HG03457 (cell line): ENCODE results near the gene SLC16A11.
"Not testable (repeated sequence)": the region's sequence is repeated elsewhere in the genome, so short reads cannot be mapped to it uniquely, and the experiment has no call there.

Experiments
- ATAC-seq: cut with Tn5 transposase; IDR thresholded peaks from one replicate; pipeline ENCODE4 v1.9.1; 2021; ENCODE audit warnings: moderate number of reproducible peaks; ENCODE audit not compliant: unreplicated experiment

Gene SLC16A11

DNA sequence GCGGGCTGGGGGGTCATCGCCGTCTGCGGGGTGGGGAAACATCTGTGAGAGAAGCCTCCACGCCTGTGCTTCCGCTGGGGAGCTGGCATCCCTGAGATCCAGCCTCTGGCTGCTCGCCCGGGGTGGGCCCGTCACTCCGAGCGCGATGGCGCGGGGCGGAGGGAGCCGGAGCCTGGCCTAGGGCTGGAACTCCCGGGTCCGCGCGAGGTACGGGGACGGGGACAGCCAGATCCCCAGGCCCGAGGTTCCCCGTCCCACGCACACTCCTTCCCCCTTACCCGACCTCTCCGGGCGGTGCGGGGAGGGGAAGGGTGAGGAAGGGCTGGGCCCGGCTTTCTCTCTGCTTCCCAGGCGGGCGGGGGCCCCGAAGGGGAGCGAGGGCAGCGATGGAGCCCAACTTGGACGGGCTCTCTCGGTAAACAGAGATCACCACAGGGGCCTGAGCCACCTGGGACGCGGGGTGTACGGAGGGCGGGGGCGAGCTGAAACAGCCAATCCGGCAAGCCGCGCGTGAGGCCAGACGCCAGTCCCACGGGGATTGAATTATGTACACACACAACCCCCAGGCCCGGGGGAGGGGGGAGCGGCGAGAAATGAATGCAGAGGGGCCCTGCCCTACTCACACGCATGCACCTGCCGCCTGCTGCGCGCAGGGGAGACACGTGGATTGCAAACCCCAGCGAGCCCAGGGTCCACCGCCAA, at the start of gene SLC16A11:
TSS of gene SLC16A11 (minus strand) at position 596 of the 702 bp plus-strand sequence. CDS start at position 17, 579 bp downstream.
- ATAC-seq = no peak

DNA sequence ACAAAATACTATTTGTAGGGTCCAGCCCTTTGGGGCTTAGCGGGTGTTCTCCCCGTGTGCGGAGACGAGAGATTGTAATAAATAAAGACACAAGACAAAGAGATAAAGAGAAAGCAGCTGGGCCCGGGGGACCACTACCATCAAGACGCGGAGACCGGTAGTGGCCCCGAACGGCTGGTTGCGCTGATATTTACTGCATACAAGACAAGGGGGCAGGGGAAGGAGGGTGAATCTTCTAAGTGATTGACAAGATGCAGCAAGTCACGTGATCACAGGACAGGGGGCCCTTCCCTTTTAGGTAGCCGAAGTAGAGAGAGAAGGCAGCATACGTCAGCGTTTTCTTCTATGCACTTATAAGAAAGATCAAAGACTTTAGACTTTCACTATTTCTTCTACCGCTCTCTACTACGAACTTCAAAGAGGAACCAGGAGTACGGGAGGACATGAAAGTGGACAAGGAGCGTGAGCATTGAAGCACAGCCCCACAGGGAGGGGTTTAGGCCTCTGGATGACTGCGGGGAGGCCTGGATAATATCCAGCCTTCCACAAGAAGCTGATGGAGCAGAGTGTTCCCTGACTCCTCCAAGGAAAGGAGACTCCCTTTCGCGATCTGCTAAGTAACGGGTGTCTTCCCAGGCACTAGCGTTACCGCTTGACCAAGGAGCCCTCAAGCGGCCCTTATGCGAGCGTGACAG, 47.6 kb upstream of the SLC16A11 start:
- not testable (repeated sequence) for ATAC-seq

GRCh38 chr17:7089570-7089969, 45.7 kb upstream of the SLC16A11 start:
- ATAC-seq = not testable (repeated sequence)

DNA sequence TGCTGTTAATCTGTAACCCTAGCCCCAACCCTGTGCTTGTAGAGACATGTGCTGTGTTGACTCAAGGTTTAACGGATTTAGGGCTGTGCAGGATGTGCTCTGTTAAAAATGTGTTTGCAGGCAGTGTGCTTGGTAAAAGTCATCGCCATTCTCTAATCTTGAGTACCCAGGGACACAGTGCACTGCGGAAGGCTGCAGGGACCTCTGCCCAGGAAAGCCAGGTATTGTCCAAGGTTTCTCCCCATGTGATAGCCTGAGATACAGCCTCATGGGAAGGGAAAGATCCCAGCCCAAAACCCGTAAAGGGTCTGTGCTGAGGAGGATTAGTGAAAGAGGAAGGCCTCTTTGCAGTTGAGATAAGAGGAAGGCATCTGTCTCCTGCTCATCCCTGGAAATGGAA, 44.5 kb upstream of the SLC16A11 start:
- ATAC-seq = not testable (repeated sequence)

GRCh38 chr17:7084088-7084487, 40.2 kb upstream of the SLC16A11 start:
- ATAC-seq = no peak

DNA sequence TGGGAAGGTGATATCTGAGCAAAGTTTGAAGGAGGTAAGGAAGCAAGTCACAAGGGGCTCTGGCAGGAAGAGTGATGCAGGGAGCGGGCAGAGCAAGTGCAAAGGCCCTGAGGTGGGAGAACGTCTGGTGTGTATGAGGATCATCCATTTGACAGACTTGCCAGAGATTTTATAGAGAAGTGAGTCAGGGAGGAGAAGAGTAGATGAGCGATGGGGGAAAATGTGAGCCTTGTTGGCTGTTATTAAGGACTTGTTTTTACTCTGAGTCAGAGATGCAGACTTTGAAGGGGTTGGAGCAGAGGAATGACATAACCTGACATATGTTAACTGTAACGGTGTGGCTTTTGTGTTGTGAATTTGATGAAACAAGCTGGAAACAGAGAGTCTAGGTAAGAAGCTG, 39.7 kb upstream of the SLC16A11 start:
- ATAC-seq = no peak

DNA sequence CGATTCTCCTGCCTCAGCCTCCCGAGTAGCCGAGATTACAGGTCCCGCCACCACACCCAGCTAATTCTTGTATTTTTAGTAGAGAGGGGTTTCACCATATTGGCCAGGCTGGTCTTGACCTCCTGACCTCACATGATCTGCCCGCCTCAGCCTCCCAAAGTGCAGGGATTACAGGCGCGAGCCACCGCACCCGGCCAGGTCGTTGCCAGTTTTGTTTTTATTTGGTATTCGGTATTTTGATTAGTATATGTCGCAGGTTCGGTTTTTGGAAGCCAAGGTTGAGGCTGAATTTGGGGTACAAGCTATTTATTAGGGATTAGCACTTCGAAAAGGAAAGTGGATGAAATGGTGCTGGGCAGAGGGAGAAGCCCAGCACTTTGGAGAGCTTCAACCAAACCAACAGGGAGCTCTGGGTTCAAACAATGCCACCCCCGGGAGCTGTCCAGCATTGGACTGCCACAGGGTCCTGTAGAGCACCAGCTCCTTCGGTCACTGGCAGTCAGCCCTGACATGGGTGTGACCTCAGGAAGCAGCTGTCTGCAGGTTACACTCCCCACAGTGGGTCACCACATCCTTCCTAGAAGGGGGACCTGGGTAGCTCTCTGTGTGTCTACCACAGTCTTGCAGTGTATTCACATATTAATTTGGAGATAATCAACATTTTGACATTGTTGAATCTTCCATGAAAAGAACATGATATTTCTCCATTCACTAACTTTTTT, 37.6 kb upstream of the SLC16A11 start:
- ATAC-seq = no peak

- ATAC-seq = no peak
These were observed 36.7 kb upstream of the SLC16A11 start for GRCh38 chr17:7080456-7081041.

DNA sequence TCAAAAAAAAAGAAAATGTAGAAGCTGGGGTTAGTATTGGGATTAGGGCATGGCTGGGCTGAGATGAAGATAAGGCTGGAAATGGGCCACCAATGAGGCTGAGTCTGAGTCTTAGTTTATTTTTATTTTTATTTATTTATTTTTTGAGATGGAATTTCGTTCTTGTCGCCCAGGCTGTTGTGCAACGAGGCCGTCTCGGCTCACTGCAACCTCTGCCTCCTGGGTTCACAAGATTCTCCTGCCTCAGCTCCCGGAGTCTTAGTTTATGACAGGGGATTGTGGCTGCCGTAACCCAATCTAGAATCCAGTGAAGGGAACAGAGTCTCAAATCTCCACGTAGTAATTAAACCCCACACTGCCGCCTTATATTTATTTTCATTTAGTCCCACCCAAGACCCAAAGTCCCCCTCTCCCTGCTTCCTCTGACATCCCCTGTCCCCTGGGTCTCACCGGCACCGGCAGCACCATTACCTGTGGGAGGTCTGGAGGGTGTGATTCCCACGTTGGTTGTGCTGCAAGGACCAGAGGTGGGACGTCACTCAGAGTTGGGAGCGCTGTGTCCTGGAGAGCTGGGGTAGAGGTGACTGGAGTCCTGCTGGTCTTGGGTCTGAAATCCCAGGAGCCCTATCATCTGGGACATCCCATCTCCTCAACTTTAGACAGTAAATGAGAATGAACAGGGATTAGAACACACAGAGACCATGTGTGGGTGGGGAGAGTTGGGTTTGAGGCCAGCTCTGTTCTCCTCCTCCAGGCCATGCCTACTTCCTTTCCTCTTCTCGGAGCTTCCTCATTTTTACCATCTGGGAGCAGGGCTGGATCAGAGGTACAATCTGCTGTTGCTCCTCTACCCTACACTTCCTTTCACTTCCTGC, 35.9 kb upstream of the SLC16A11 start, which contains the start of gene CLEC10A:
TSS of gene CLEC10A (minus strand) at position 671 of the 875 bp plus-strand sequence. CDS start 1,439 bp downstream, outside the sequence.
- no peak for ATAC-seq

GRCh38 chr17:7078711-7079110, 34.8 kb upstream of the SLC16A11 start:
- ATAC-seq = no peak

DNA sequence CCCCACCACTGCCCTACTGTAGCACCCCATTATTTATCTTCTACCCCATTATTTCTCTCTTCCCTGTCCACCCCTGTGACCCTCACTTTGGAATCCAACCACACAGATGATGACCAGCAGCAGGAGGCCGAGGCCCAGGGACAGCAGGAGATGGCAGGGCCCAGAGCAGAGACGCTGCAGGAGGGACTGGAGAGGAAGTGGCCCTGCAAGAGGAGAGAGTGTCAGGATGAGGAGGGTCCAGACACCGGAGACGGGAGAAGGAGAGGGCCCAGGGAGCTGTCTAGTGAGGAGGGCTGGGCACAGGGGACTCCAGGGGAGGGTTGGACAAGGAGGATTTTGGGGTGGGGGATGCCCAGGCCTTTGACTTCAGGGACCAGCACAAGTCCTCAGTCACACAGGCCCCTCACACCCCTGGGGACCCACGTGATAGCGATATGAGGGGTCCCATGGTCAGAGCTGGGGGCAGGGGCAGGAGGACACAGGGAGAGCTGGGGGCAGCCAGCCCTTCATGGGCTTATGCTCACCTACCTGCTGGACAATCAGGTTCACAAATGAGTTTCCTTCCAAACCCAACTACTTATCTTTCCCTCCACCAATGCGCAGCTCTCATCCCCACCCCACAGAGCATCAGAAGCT, 34.1 kb upstream of the SLC16A11 start:
- ATAC-seq = no peak

DNA sequence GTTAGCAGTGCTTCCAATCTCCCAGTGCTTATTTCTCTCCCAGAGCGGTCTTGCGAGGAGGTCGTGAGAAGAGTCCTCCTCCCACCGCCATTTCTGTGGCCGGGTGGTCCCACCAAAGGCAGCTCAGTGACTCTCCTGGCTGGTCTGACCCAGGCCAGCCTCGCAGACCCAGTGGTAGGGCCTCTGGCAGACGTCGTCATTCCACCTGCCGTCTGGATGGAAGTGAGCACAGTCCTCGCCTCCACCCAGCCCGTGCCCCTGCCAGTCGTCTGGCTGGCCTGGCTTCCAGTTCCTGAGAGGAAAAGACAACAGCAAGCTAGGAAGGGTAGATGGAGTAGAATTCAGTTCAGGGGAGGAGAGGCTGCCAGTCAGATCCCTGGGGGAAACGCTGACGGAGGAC, 31.0 kb upstream of the SLC16A11 start:
- no peak for ATAC-seq

DNA sequence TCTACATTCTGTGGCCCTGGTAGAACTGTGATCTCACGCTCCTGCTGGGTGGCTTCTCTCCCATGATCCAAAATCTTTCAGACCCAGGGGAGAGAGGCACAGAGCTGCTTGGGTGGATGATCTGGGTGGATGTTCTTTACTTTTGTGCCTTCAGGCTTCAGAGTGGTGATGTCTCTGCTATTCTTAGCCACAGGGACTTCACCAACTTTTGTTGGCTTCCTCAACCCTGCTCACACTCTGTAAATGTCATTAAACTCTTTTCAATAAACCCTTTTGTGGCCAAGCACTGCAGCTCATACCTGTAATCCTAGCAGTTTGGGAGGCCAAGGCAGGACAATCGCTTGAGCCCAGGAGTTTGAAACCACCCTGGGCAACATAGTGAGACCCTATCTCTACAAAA, 28.5 kb upstream of the SLC16A11 start:
- no peak for ATAC-seq

DNA sequence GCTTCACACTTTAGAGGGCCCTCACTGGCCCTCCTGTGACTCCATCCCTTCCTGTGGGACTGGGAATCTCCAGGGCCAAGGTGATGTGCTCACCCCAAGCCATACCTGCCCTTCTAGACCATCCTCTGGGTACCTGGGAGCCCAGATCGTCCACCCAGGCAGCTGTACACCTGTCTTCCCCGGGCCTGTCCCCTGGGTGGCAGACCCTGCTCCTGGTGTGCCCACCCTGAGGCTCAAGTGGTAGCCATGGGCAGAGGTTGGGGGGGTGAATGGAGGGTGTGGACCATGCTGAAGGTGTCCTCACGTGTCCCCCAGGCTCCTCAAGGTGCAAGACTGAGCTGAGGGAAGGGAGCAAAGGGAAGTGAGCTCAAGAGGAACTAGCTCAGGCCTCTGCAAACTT, 26.8 kb upstream of the SLC16A11 start:
- ATAC-seq = no peak

- ATAC-seq = no peak
These were observed 24.4 kb upstream of the SLC16A11 start for GRCh38 chr17:7068268-7068667.

DNA sequence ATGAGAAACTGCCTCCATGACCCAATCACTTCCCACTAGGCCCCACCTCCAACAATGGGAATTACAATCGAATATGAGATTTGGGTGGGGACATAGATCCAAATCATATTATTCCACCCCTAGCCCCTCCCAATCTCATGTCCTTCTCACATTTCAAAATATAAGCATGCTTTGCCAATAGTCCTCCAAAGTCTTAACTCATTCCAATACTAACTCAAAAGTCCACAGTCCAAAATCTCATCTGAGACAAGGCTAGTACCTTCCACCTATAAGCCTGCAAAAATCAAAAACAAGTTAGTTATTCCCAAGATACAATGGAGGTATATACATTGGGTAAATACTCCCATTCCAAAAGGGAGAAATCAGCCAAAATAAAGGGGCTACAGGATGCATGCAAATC, 23.3 kb upstream of the SLC16A11 start:
- ATAC-seq = no peak

DNA sequence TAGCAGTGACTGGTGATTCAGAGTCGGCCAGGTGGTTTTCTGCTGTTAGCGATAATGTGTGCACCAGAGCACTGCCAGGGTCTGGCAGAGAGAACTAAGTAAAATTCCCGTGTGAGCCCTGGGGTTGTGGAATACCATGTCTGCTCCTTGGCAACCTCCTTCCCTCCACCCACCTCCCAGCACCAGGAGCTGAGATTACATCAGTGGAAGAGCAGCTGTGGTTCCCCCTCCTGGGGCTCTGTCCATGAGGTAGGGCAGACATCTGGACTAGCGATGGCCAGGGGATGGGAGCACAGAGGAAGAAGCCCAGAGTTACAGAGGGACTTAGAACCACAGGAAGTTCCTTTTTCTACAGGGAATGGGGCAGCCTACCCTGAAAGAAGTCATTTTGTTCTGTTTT, 20.4 kb upstream of the SLC16A11 start:
- ATAC-seq = no peak

DNA sequence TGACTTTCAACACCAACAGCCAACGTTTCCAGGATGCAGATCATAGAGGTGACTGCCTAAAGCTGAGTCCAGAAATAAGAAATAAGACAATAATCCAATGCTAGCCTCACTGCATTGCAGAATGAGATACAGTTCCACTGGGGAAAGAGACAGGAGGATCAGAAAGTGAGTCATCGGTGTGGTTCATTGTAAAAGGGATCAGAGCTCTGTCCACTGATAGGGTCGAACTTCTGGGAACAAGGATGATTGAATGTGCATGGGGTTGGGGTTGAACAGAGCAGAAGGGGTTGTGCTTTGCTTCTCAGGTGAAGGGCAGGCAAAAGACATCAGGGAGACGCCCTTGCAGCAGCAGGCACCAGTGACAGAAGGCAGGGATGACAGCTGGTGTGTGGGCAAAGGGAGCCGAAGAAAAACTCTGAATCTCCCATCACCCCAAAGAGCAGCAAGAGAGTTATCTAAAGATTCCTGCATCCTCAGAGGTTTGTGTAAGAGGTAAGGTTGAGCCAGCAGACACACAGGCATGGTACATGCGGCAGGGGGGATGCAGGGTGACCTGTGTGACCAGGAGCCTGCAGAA, 19.7 kb upstream of the SLC16A11 start:
- no peak for ATAC-seq

DNA sequence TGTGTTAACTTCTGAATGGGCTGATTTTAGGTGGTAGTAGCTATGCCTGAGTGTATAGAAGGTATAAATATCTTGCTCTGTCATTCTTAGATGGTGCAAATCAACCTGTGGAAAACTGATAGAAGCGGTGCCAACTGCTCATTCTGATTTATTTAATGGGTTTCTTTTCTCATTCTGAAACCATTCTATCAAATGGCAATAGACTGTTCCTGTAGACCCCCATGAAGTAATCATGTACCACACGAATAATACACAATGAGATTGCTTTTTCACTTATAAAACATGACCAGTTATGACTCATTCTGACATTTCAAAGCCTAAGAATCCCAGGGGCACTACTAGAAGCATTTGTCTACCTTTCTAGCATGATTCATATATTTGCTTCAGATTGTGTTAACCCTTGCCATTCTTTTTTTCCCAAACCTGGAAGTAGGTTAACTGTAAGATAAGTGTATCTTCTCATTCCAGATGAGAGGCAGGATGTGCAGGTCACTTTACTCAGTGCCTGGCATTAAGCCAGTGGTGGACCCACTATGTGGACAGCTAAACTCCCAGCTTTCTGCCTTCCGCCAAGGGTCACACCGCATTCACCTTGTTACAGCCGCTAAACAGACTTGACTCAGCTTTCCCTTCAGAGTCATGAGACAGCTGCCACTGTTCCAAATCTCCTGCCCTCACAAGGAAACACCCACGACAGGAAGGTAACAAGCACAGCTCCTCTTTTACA, 16.4 kb upstream of the SLC16A11 start:
- no peak for ATAC-seq
